H9 (cell line): ENCODE measurements around the gene DGKB. TPM values are rescaled to one million over a fixed set of nuclear protein-coding genes. Genes with fewer than 3 reads are reported as not detected.
"Not testable (repeated sequence)": the region's sequence is repeated elsewhere in the genome, so short reads cannot be mapped to it uniquely, and the experiment has no call there.

Source experiments
- DNase-seq: peaks from one replicate; pipeline ENCODE4 v3.0.0-alpha.2; 2017
- H2AFZ ChIP-seq: one replicate; pipeline ENCODE4 v1.6.1; 2013; ENCODE audit warnings: mild to moderate bottlenecking, low read length, control low read depth, moderate library complexity
- H2AK5ac ChIP-seq: 2 replicates; pipeline ENCODE4 v1.6.1; 2013; ENCODE audit warnings: low read length, control low read depth, mixed read lengths; ENCODE audit not compliant: insufficient read length
- H2BK120ac ChIP-seq: one replicate; pipeline ENCODE4 v1.6.1; 2013; ENCODE audit warnings: low read depth, mild to moderate bottlenecking, low read length, control low read depth, inconsistent platforms; ENCODE audit not compliant: poor library complexity, severe bottlenecking
- H2BK12ac ChIP-seq: 2 replicates; pipeline ENCODE4 v1.6.1; 2013; ENCODE audit warnings: low read length, control low read depth, mixed read lengths, low read depth; ENCODE audit not compliant: insufficient read length
- H2BK15ac ChIP-seq: 2 replicates; pipeline ENCODE4 v1.6.1; 2013; ENCODE audit warnings: low read depth, low read length, control low read depth
- H2BK20ac ChIP-seq: one replicate; pipeline ENCODE4 v1.6.1; 2013; ENCODE audit warnings: low read depth, mild to moderate bottlenecking, low read length, control low read depth, inconsistent platforms; ENCODE audit not compliant: poor library complexity, severe bottlenecking
- H2BK5ac ChIP-seq: 2 replicates; pipeline ENCODE4 v1.6.1; 2013; ENCODE audit warnings: low read length, control low read depth, mixed read lengths; ENCODE audit not compliant: insufficient read length
- H3K14ac ChIP-seq: 2 replicates; pipeline ENCODE4 v1.6.1; 2013; ENCODE audit warnings: low read length, control low read depth; ENCODE audit not compliant: insufficient read depth
- H3K18ac ChIP-seq: 2 replicates; pipeline ENCODE4 v1.6.1; 2013; ENCODE audit warnings: low read depth, mild to moderate bottlenecking, mixed read lengths, low read length, control low read depth; ENCODE audit not compliant: insufficient read length
- H3K23ac ChIP-seq: 2 replicates; pipeline ENCODE4 v1.6.1; 2013; ENCODE audit warnings: low read length, control low read depth, mixed read lengths, low read depth; ENCODE audit not compliant: insufficient read length
- H3K23me2 ChIP-seq: 2 replicates; pipeline ENCODE4 v1.6.1; 2013; ENCODE audit warnings: low read depth, mild to moderate bottlenecking, mixed read lengths, low read length, control low read depth; ENCODE audit not compliant: insufficient read length, poor library complexity, severe bottlenecking
- H3K27ac ChIP-seq: 2 replicates; pipeline ENCODE4 v1.5.1; 2013; ENCODE audit warnings: low read length, control low read depth, mixed read lengths, low read depth; ENCODE audit not compliant: insufficient read length
- H3K27me3 ChIP-seq: 2 replicates; pipeline ENCODE4 v1.6.1; 2013; ENCODE audit warnings: low read length, control low read depth, inconsistent platforms; ENCODE audit not compliant: insufficient read depth
- H3K4ac ChIP-seq: 2 replicates; pipeline ENCODE4 v1.6.1; 2013; ENCODE audit warnings: low read depth, mild to moderate bottlenecking, control low read depth, inconsistent platforms, low read length, moderate library complexity
- H3K4me1 ChIP-seq: 2 replicates; pipeline ENCODE4 v1.6.1; 2013; ENCODE audit warnings: low read length, control low read depth, inconsistent platforms; ENCODE audit not compliant: insufficient read depth
- H3K4me2 ChIP-seq: 2 replicates; pipeline ENCODE4 v1.6.1; 2013; ENCODE audit warnings: low read length, control low read depth, mixed read lengths; ENCODE audit not compliant: insufficient read length, insufficient read depth
- H3K56ac ChIP-seq: 2 replicates; pipeline ENCODE4 v1.6.1; 2013; ENCODE audit warnings: low read depth, mild to moderate bottlenecking, mixed read lengths, low read length, control low read depth; ENCODE audit not compliant: insufficient read length
- H3K79me1 ChIP-seq: 2 replicates; pipeline ENCODE4 v1.6.1; 2013; ENCODE audit warnings: low read depth, mild to moderate bottlenecking, moderate library complexity, low read length, control low read depth, inconsistent platforms; ENCODE audit not compliant: insufficient read depth, poor library complexity, severe bottlenecking
- H3K79me2 ChIP-seq: 2 replicates; pipeline ENCODE4 v1.6.1; 2013; ENCODE audit warnings: low read length, control low read depth, inconsistent platforms; ENCODE audit not compliant: insufficient read depth
- H3K9ac ChIP-seq: 2 replicates; pipeline ENCODE4 v1.6.1; 2013; ENCODE audit warnings: low read length, control low read depth, mixed read lengths; ENCODE audit not compliant: insufficient read length; ENCODE audit errors: extremely low read depth
- H3K9me3 ChIP-seq: one replicate; pipeline ENCODE4 v1.6.1; 2013; ENCODE audit warnings: low read depth, low read length, inconsistent platforms; ENCODE audit not compliant: control insufficient read depth
- H3T11ph ChIP-seq: one replicate; pipeline ENCODE4 v1.6.1; 2013; ENCODE audit warnings: mild to moderate bottlenecking, low read length, control low read depth, inconsistent platforms
- H4K20me1 ChIP-seq: one replicate; pipeline ENCODE4 v1.6.1; 2013; ENCODE audit not compliant: control insufficient read depth, insufficient read length, insufficient read depth
- H4K5ac ChIP-seq: 2 replicates; pipeline ENCODE4 v1.6.1; 2013; ENCODE audit warnings: low read depth, mild to moderate bottlenecking, mixed read lengths, low read length, control low read depth; ENCODE audit not compliant: insufficient read length
- H4K8ac ChIP-seq: replicated peaks from 2 replicates; pipeline ENCODE4 v1.6.1; 2013; ENCODE audit warnings: low read length, control low read depth, mixed read lengths, low read depth; ENCODE audit not compliant: insufficient read length
- H4K91ac ChIP-seq: 2 replicates; pipeline ENCODE4 v1.6.1; 2013; ENCODE audit warnings: low read depth, mild to moderate bottlenecking, moderate library complexity, mixed read lengths, low read length, control low read depth; ENCODE audit not compliant: insufficient read length
- H3K27ac Mint-ChIP-seq, 3 experiments: 2 replicates in 2 of 3; 3 replicates in 1 of 3; pipeline ENCODE4 v1.8.0; 2020 to 2021; ENCODE audit warnings: mixed read lengths in 3 of 3, mild to moderate bottlenecking in 1 of 3, moderate library complexity in 1 of 3
- H3K27me3 Mint-ChIP-seq: 2 replicates; pipeline ENCODE4 v1.8.0; 2021; ENCODE audit warnings: low read depth, mild to moderate bottlenecking, moderate library complexity, mixed read lengths
- H3K36me3 Mint-ChIP-seq, 3 experiments: 2 replicates in 2 of 3; 3 replicates in 1 of 3; pipeline ENCODE4 v1.8.0; 2020 to 2021; ENCODE audit warnings: low read depth in 3 of 3, mixed read lengths in 3 of 3; ENCODE audit not compliant: insufficient read depth in 1 of 3
- H3K4me1 Mint-ChIP-seq, 2 experiments: 2 replicates each; pipeline ENCODE4 v1.8.0; 2020; ENCODE audit warnings: mixed read lengths in 2 of 2
- H3K4me3 Mint-ChIP-seq, 2 experiments: 2 replicates in 1 of 2; 3 replicates in 1 of 2; pipeline ENCODE4 v1.8.0; 2020 to 2021; ENCODE audit warnings: mild to moderate bottlenecking in 2 of 2, mixed read lengths in 2 of 2, moderate library complexity in 1 of 2
- H3K9me3 Mint-ChIP-seq, 2 experiments: 2 replicates in 1 of 2; 3 replicates in 1 of 2; pipeline ENCODE4 v1.8.0; 2020; ENCODE audit warnings: mild to moderate bottlenecking in 2 of 2, mixed read lengths in 2 of 2, moderate library complexity in 1 of 2
- CTCF ChIP-seq: fragments of 200-600 bp; sonication (generic); conservative IDR thresholded peaks from 3 replicates; pipeline ENCODE4 v1.8.0; 2021; ENCODE audit warnings: antibody characterized with exemption, mild to moderate bottlenecking
- WGBS: extraction: QIAGEN DNeasy Blood & Tissue Kit; methylation state at CpG from one replicate; pipeline ENCODE4 v1.1.7; 2013; ENCODE audit warnings: missing lambda C conversion rate, low lambda C conversion rate, mixed read lengths; ENCODE audit not compliant: insufficient read length; ENCODE audit errors: extremely low coverage; 5-methylcytosine and 5-hydroxymethylcytosine counted together
- total RNA-seq: library from RNA; stranded (reverse); gene quantifications from 2 replicates; pipeline ENCODE4 v1.2.1, GENCODE V29; 2021

DGKB gene
- total RNA-seq, 1 experiment from 2014 or later: 0.26 TPM

- no peak overlapping the region for H2BK120ac ChIP-seq
- no peak overlapping the region for H2AFZ ChIP-seq
- Mint-ChIP-seq H3K27ac (peak overlapping the region in 1 of 3 experiments; percentile 9; a peak in 1 of 7 replicates), H3K36me3 (peaks cover 3 to 7% (median 4%) of the 10 kb centered on the region in 3 experiments; a peak in 6 of 7 replicates), H3K4me1 (peaks cover 5 to 15% of the 10 kb centered on the region in 2 experiments), H3K27me3 (no peaks in the 10 kb centered on the region), H3K9me3 (peaks cover 4% of the 10 kb centered on the region in 2 experiments), H3K4me3 (no peak overlapping the region)
- no peak overlapping the region for H3K18ac ChIP-seq
- no peak overlapping the region for H3K14ac ChIP-seq
- H3K79me1 ChIP-seq: no peaks in the 10 kb centered on the region
- H3K4me1 ChIP-seq: no peaks in the 10 kb centered on the region
- no peak overlapping the region for H2BK5ac ChIP-seq
- no peaks in the 10 kb centered on the region for H3K23me2 ChIP-seq
- no peak overlapping the region for H4K91ac ChIP-seq
- no peak overlapping the region for H3K27ac ChIP-seq
- H3K27me3 ChIP-seq: no peaks in the 10 kb centered on the region
- H4K5ac ChIP-seq: no peak overlapping the region
- no peak for DNase-seq
- no peak overlapping the region for H2AK5ac ChIP-seq
- H3K4ac ChIP-seq: no peak overlapping the region
- no peak overlapping the region for H3T11ph ChIP-seq
- H4K8ac ChIP-seq: no peak overlapping the region
- no peak overlapping the region for H2BK20ac ChIP-seq
- WGBS: no CpG with 5 or more reads among the region's 2 CpGs
- TF ChIP-seq CTCF: no peak
- H2BK12ac ChIP-seq: no peak overlapping the region
- H4K20me1 ChIP-seq: no peaks in the 10 kb centered on the region
- H2BK15ac ChIP-seq: no peak overlapping the region
- no peak overlapping the region for H3K56ac ChIP-seq
- H3K4me2 ChIP-seq: no peak overlapping the region
- H3K79me2 ChIP-seq: no peaks in the 10 kb centered on the region
- no peak overlapping the region for H3K23ac ChIP-seq
- no peak overlapping the region for H3K9ac ChIP-seq
- no peaks in the 10 kb centered on the region for H3K9me3 ChIP-seq
Measured at GRCh38 chr7:14478834-14479510, 423.6 kb downstream of the DGKB start.

GRCh38 chr7:14461716-14462115, 440.8 kb downstream of the DGKB start:
- H2BK12ac ChIP-seq, H3K56ac ChIP-seq, H2AFZ ChIP-seq, H3K23me2 ChIP-seq, H3K79me1 ChIP-seq, H4K8ac ChIP-seq, H4K91ac ChIP-seq, H3K27me3 Mint-ChIP-seq, H4K5ac ChIP-seq, H3K36me3 Mint-ChIP-seq, H3K14ac ChIP-seq, H3K4me1 Mint-ChIP-seq, H4K20me1 ChIP-seq, H3K27ac ChIP-seq, H3K79me2 ChIP-seq, H2BK20ac ChIP-seq, H3K9me3 Mint-ChIP-seq, H3K9me3 ChIP-seq, H2BK120ac ChIP-seq, H3K18ac ChIP-seq, H3K27ac Mint-ChIP-seq, H3T11ph ChIP-seq, H2AK5ac ChIP-seq, H3K9ac ChIP-seq, H3K4me3 Mint-ChIP-seq, H3K4me2 ChIP-seq, H3K27me3 ChIP-seq, H3K4ac ChIP-seq, H3K23ac ChIP-seq, H2BK15ac ChIP-seq, H2BK5ac ChIP-seq, H3K4me1 ChIP-seq, DNase-seq: not testable (repeated sequence)
- WGBS: no CpG with 5 or more reads among the region's 3 CpGs
